Limb (tissue), 2 donors: ENCODE results near the gene LCE3E.
"Not testable (repeated sequence)": the region's sequence is repeated elsewhere in the genome, so short reads cannot be mapped to it uniquely, and the experiment has no call there.

ENCODE experiments used
- DNase-seq, 2 donors: peaks; one replicate each; pipeline ENCODE4 v3.0.0-alpha.2; 2016; ENCODE audit errors: extremely low spot score in 2 of 2

LCE3E gene, protein sequence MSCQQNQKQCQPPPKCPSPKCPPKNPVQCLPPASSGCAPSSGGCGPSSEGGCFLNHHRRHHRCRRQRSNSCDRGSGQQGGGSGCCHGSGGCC

DNA sequence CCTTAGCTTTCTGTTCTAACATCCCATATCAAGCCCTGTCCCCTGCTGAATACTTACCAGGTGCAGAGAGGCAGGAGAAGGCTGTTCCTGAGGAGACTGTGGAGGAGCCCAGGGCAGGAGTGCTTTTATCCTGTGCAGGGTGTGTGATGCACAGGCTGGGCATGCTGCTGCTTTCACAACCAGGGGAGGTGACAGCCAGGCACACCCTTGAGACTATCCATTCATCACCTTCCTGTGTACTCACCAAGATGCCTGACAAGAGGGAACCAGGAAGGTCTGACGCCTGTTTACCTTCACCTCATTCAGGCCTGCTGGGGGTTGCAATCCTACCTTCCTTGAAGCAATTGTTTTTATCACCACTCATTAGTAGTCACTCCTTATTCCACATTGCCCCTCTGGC is at the start of gene LCE3E:
TSS of gene LCE3E (minus strand) at position 100 of the 400 bp plus-strand sequence. CDS start 572 bp downstream, outside the sequence.
- no peak for DNase-seq

DNA sequence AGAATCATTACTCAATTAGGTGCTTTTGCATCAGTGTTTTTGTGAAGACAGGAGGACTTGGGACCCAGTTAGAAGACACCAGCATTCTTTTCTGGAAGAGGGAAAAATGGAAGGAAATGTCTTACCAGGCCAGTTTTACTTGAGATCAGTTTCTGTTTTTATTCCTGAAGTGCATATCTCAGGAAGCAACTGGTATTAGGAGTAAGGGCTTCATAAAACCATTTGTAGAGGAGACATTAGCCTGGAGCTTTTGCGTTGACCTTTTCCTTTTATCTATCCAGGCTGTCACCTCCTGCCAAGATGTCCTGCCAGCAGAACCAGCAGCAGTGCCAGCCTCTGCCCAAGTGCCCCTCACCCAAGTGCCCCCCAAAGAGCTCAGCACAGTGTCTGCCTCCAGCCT is 46.9 kb upstream of the LCE3E start, which contains the start of gene LCE3B:
TSS of gene LCE3B (plus strand) at position 301 of the 400 bp plus-strand sequence. CDS start at position 301, 0 bp downstream.
- no peak for DNase-seq

DNA sequence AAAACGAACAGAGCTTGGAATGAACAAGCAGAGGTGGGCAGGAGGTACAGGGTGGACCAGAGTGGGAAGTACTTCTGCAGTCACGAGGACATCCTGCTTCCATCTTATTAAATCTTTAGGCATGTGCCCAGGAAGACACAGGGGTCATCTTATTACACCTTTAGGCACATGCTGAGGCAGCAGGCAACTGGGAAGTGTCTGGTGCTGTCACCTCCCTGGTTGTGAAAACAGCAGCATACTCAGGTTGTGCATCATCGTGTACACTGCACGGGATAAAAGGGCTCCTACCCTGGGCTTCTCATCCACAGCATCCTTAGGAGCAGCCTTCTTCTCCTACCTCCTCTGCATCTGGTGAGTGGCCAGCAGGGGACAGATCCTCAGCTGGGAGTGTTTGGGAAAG is 33.4 kb upstream of the LCE3E start, which contains the start of gene LCE3C:
TSS of gene LCE3C (plus strand) at position 301 of the 400 bp plus-strand sequence. CDS start 498 bp downstream, outside the sequence.
- no peak for DNase-seq

GRCh38 chr1:152596986-152597385 is 30.4 kb upstream of the LCE3E start:
- DNase-seq: no peak

- DNase-seq: no peak
Measured at GRCh38 chr1:152585586-152585985, 19.0 kb upstream of the LCE3E start.

DNA sequence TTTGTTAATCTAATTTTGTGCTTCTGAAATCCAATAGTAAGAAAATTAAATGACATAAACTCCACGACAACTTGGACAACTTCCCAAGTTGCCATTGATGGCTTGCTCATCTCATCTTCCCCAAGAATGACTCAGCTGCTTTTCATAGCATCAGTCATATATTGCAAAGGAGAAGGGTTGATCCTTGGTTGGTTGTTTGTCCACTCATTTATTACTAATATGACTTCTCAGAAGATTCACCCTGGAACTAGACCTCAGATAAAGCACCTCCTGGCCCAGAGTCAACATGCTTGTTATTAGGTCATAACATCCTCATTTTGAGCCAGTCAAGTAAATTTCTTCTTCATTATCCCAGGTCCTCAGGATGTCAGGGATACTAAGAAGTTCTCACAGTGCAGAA is 16.1 kb upstream of the LCE3E start:
- no peak for DNase-seq

DNA sequence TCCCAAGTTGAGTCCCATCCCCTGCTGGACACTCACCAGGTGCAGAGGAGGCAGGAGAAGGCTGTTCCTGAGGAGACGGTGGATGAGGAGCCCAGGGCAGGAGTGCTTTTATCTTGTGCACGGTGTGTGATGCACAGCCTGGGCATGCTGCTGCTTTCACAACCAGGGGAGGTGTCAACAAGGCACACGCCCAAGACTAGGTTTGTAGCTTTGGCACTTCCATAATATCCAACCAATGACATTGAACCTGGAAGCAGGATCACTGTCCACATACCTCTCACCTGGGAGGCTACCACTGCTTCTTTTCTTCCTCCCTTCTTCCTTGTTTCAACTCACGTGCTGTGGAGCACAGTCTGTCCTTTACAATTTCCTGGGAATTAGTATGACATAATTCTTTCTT is 13.9 kb upstream of the LCE3E start, which contains the start of gene LCE3D:
TSS of gene LCE3D (minus strand) at position 84 of the 400 bp plus-strand sequence. CDS start 580 bp downstream, outside the sequence.
- DNase-seq: no peak

DNA sequence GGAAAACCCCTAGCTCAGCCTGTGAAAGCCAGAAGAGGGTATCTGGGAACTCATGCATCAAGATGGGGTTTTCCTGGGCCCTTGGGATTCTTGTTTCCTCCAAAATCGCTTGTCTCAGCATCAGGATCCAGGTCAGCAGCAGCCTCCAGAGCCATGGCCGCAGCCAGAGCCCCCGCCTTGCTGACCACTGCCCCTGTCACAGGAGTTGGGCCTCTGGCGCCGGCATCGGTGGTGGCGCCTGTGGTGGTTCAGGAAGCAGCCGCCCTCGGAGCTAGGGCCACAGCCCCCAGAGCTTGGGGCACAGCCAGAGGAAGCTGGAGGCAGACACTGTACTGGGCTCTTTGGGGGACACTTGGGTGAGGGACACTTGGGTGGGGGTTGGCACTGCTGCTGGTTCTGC is 12.9 kb upstream of the LCE3E start:
- not testable (repeated sequence) for DNase-seq

- no peak for DNase-seq
Measured at GRCh38 chr1:152577168-152577567, 10.6 kb upstream of the LCE3E start.

DNA sequence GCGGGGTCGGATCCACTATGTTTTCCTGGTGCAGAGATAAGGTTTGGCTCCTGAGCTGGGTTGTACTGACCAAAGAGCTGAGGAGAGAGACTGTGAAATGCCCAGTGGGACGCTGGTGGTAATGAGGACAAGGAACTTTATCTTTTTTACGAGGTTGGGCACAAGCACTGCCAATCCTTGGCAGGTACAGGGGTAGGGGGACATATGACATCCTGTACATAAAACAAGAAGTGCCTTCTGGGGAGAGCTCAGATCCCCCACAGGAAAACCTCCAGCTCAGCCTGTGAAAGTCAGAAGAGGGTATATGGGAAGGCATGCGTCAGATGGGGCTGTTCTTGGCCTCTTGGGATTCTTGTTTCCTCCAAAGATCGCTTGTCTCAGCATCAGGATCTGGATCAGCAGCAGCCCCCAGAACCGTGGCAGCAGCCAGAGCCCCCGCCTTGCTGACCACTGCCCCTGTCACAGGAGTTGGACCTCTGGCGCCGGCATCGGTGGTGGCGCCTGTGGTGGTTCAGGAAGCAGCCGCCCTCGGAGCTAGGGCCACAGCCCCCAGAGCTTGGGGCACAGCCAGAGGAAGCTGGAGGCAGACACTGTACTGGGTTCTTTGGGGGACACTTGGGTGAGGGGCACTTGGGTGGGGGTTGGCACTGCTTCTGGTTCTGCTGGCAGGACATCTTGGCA is 905 bp downstream of the LCE3E start:
- DNase-seq: no peak

DNA sequence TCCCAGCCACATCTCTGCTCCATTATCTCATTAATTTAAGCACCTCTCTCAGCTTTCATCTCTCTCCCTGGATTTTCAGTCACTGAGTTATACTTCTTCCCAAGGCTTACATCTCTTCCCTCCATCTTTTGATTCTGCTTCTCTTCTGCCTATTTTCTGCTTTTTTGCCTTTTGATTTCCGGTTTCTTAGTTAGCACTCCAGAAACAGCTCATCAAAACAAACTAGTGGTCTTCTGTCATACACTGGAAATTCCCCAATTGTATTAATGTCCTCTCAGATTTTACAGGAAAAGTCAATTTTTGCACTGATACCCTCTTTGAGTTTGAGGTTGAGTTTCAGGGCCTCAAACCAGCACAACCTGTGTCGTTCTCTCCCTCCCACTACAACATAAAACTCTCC is 1.5 kb downstream of the LCE3E start:
- no peak for DNase-seq

- DNase-seq: not testable (repeated sequence)
Measured at GRCh38 chr1:152548358-152548757, 18.2 kb downstream of the LCE3E start.

DNA sequence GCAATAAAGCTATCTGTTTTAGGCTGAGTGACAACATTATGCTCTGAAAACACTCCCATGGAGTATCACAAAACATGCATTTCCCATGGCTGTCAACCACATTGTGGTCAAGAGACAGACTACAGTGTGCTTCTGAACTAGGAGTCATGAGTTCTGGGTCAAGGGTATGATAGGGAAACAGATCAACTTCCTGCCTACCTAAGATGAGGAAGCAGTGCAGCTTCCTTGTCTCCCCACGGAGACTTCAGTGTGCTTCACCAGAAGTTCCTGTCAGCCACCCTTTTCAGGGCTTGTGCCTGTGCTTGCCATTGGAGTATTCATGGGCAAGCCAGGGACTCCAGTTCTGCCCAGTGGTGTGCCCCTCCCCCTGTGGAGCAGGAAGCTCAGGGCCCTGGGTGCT is 19.9 kb downstream of the LCE3E start:
- no peak for DNase-seq

DNA sequence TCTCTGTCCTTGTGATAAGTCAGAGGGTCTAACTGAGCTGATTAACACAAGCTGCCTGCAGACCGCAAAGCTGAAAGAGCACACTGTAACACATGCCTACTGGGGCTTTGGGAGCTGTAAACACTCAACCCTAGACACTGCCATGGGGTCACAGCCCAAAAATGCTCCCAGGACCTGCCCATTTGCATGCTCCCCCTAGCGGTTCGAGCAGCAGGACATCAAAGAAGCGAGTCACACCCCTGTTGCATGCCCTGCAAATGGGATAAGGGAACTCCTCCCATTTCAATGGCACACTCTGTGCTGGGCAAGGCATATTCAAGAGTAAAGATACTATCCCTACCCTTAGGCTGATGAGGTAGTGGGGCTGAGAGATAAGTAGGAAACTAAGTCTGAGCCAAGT is 22.8 kb downstream of the LCE3E start:
- no peak for DNase-seq

- DNase-seq: no peak
Measured at GRCh38 chr1:152539901-152540300, 26.7 kb downstream of the LCE3E start.

DNA sequence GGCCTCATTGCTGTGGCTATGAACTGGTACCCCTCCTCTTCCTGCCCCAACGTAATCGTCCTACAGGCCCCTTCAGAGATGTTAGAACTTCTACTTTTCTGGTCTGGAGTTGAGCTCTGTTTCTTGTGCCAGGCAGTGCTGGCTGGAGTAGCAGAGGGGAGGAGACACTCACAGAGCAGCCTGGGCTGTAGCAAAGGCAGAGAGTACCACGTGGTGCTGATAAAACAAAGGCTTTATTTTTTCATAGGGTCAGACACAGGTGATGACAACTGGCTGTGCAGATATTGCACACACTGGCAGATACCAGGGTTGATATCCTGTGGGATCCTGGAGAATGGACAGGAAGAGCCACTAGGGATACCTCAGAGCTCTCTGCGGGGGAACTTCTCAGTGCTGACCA is 29.1 kb downstream of the LCE3E start:
- DNase-seq: no peak

DNA sequence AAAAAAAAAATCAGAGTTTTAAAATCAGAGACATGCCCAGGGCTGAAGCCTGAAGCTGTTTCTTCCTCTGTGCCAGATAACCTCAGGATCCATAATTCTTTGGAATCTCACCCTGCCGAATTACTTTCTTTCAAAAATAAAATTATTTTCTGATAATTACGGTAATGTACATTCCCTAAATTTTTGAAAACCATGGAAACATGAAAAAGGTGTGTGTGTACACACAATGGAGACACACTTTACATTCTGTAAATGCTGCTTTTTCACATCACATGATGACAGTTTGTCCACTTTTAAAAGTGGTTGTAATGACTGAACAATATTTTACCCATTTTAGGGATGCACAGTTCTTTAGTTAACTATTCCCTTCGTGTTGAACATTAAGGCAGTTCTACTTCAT is 30.8 kb downstream of the LCE3E start:
- no peak for DNase-seq

DNA sequence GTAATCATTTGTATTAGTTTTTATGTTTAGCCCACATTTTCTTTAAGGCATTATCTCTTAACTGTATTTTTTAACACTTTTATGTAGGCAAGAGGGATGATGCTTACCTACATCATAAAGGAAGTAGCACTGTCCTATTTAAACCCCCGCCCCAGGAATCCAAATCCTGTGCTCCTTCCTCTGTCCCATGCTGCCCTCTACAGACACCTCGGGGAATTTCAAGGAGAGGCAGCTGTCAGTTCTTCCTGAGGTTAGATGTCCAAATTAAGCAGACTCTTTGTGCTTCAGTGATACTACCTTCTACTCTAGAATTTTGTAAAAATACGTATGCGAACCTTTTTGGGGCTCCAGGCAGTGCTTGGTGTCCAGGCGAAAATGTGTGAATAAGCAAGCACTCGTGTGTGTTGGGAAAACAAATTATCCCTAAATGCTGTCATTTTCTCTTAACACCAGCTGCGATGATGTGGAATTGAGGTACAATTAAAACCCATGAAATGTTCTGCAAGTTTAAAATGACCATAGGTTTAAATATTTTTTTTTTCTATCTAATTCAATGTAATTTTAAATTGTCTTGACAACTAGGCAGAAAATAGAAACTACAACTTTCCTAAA is 33.1 kb downstream of the LCE3E start:
- DNase-seq: no peak

DNA sequence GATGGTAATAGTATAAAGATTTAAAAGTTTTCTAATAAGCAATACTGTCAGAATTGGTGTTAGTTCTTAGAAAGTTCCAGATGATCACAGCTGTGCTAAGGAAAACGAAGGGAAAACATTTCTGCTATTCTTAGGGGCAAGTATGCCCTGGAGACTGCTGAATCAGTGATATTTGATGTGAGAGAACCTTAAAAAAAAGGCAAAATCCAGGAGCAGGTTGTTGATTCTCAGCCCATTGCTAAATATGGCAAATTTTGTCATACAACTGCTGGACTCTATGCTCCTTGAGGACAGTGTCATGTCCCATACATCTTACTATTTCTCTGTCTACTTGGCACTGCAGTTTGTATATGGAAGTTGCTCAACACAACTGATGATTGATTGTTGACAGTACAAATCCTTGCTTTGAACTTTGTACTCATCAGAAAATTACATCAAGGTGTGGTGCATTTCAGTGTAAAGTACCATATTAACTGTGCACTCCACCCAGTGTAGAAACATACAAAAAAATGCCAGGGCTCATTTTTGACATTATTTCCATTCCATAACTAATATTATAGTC is 41.4 kb downstream of the LCE3E start:
- no peak for DNase-seq

DNA sequence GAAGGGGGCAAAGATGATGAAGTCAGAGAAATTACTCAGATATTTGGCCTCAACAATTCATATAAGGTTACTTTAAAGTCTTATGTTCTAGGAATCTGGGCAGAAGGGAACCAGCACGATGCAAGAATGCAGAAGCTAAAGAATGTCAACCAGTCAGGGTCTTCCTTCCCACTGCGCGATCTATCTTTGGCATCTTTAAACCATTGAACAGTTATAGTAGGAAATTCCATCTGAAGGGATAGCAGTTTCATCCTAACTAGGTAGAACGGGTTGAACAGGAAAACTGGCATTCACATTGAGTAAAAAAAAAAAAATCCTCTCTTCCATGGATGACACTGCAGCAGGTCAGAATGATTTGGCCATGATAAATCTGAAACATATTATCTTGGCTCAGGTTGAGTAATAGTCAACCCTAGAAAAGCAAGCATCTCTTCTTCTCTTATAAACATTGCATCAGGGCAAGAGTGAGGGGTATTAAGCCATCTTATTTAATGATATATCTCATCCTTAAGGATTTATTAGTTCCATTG is 46.0 kb downstream of the LCE3E start:
- DNase-seq: no peak

- no peak for DNase-seq
Measured at GRCh38 chr1:152519851-152520250, 46.7 kb downstream of the LCE3E start.

GRCh38 chr1:152517237-152517811 is 49.3 kb downstream of the LCE3E start:
- no peak for DNase-seq
